ENCODE data around the gene OR2D2.

DNA sequence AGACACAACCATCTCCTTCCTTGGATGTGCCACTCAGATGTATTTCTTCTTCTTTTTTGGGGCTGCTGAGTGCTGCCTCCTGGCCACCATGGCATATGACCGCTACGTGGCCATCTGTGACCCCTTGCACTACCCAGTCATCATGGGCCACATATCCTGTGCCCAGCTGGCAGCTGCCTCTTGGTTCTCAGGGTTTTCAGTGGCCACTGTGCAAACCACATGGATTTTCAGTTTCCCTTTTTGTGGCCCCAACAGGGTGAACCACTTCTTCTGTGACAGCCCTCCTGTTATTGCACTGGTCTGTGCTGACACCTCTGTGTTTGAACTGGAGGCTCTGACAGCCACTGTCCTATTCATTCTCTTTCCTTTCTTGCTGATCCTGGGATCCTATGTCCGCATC is 15.4 kb downstream of the OR2D2 start:
- TF ChIP-seq, protein P1, sequence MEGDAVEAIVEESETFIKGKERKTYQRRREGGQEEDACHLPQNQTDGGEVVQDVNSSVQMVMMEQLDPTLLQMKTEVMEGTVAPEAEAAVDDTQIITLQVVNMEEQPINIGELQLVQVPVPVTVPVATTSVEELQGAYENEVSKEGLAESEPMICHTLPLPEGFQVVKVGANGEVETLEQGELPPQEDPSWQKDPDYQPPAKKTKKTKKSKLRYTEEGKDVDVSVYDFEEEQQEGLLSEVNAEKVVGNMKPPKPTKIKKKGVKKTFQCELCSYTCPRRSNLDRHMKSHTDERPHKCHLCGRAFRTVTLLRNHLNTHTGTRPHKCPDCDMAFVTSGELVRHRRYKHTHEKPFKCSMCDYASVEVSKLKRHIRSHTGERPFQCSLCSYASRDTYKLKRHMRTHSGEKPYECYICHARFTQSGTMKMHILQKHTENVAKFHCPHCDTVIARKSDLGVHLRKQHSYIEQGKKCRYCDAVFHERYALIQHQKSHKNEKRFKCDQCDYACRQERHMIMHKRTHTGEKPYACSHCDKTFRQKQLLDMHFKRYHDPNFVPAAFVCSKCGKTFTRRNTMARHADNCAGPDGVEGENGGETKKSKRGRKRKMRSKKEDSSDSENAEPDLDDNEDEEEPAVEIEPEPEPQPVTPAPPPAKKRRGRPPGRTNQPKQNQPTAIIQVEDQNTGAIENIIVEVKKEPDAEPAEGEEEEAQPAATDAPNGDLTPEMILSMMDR (conservative IDR thresholded peaks at IDR 0.05 in 1 of 2, IDR thresholded peaks at IDR 0.05 in 1 of 2; ENCODE audit: extremely low read depth in 1 of 2, insufficient read depth in 1 of 2, low read depth in 1 of 2, low read length in 2 of 2) = no peak
- TF ChIP-seq EZH2 (IDR thresholded peaks at IDR 0.05; ENCODE audit: borderline replicate concordance, low read length) = no peak
